GM19193 (cell line): ENCODE measurements around the gene ILRUN.
A peak's percentile ranks its signal among the peaks of the same experiment; 100 is the strongest.

ENCODE experiments used
- POLR2A ChIP-seq: IDR thresholded peaks from 4 replicates; pipeline ENCODE4 v1.6.1; 2011; ENCODE audit not compliant: insufficient read depth, insufficient read length; ENCODE audit errors: extremely low read depth

The ILRUN gene

DNA sequence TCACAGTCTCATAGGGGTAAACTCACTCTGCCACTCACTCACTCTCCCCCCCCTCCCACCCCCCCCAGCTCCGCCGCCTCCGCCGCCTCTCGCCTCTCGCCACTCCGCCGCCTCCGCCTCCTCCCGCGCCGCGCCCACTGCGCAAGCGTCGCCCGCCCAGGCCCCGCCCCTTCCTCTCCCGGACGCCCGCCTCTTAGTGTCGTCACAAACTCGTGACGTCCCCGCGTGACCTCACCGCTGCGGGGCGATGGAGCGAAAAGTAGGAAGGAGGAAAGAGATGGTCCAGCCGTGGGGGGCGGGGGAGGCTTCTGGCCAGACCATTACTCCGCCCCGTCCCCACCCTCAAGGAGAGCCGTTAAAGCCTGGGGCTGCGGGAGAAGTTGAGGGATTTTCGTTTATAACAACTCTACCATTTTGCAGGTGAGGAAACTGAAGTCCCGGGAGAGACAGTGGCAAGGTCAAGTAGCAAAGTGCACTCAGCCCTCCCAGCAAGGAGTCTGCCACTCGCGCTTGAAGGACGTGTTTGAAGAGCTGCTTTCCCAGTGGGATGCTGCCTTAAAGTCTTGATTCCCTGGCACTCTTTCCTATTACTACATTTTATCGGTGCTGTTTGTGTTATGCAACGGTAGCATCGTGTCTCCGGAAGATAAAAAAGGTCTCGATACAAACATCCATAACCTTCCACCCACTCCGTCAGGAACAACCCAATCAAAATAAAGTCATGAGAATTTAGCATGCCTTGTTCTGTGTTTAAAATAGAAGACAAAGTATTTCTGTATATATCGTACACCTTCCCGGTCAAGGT is at the start of gene ILRUN:
Gene ILRUN, minus strand, starts transcription at position 29 of the 805 bp plus-strand sequence. CDS start 164 bp downstream, outside the sequence.
- peak; percentile 56 for TF ChIP-seq POLR2A

DNA sequence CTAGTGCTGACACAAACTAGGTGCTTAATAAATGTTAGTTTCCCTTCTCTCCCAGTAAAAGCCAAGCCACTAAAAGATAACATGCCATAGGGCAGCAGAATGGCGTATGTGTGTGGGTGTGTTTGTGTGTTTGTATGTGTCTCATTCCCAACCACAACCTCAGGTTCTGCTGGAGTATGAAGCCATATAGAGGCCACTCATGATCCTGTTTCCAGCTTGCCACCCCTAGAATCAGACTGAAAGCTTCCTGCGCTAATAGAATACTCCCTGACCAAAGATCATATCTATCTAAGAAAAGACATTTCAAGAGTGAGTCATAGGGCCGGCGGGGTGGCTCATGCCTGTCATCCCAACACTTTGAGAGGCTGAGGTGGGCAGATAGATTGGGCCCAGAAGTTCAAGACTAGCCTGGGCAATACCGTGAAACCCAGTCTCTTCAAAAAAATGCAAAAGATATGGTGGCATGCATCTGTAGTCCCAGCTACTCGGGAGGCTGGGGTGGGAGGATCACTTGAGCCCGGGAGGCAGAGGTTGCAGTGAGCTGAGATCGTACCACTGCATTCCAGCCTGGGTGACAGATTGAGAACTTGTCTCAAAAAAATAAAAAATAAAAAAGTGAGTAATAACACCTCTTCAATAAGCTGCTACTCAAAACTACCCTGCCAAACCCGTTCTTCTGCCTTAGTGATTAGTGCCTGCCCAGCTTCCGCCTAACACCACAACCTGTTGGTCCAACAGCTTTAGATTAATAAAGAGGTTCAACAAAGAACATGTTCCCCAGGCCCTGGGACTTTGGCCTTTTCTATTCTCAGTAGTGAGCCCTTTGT is 48.9 kb upstream of the ILRUN start:
- no peak for TF ChIP-seq POLR2A

DNA sequence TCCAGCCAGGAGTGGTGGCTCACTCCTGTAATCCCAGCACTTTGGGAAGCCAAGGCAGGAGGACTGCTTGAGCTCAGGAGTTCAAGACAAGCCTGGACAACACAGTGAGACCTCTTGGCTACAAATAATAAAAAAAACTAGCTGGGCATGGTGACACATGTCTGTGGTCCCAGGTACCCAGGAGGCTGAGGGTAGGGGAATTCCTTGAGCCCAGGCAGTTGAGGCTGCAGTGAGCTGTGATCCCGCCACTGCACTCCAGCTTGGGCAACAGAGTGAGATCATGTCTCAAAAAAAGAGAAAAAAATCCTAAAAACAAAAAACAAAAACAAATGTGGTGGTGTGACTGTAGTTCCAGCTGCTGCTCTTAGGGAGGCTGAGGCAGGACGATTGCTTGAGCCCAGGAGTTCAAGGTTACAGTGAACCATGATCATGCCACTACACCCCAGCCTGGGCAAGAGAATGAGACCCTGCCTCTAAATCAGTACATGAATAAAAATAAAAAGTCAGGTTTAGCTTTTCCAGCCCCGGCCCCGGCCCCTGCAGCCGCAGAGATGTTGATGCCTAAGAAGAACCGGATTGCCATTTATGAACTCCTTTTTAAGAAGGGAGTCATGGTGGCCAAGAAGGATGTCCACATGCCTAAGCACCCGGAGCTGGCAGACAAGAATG is 47.2 kb upstream of the ILRUN start:
- no peak for TF ChIP-seq POLR2A

DNA sequence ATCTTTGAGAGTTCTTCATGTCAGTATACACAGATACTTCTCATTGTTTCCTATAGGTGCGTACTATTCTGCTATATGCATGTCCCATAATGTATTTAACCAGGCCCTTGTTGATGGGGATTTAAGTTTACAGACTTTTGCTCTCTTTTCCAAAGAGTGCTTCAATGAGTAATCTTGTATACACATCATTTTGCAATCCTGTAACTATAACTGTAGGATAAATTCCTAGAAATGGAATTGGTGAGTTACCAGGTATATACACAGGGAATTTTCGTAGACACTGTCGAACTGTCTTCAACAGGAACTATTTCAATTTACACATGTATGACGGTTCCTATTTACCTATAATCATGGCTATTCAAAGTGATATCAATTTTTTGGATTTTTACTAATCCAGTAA is 45.5 kb upstream of the ILRUN start:
- TF ChIP-seq POLR2A = no peak

DNA sequence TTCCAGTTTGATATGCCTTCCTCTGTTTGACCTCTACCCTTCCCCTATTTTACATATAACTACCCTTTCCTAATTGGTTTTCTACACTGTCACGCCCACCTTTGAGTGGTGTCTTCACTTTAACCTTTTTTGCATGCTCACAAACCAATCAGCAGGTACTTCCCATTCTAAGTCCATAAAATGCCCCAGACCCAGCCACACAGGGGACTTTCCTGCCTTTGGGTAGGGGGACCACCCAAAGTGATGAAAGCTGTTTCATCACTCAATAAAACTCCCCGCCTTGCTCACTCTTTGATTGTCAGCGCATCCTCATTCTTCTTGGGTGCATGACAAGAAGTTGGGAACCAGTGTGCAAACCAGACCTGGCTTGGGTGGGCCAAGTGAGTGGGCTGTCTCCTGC is 40.3 kb upstream of the ILRUN start:
- TF ChIP-seq POLR2A = no peak

DNA sequence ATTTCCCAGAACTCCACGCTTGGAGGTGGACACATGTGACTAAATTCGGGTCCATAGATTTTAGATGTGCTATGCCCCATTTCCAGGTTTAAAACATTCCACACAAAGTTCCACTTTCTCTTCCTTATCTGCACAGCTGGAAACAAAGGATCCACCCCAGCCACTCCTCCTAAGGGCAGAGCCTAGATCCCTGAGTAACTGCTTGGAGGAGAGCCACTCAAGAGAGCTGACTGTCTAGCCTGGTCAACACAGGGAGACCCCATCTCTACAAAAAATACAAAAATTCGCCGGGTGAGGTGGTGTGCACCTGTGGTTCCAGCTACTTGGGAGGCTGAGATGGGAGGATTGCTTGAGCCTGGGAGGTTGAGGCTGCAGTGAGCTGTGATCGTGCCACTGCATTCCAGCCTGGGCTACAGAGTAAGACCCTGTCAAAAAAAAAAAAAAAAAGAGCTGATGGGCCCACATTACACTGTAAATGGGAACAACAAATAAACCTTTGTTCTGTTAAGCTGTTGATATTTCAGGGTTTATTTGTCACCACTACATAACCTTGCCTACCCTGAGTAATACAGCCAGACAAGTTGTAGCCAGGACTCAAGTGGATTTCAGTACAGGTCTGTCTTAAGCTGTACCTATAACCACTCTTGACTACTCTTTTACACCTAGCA is 35.0 kb upstream of the ILRUN start:
- TF ChIP-seq POLR2A = no peak

DNA sequence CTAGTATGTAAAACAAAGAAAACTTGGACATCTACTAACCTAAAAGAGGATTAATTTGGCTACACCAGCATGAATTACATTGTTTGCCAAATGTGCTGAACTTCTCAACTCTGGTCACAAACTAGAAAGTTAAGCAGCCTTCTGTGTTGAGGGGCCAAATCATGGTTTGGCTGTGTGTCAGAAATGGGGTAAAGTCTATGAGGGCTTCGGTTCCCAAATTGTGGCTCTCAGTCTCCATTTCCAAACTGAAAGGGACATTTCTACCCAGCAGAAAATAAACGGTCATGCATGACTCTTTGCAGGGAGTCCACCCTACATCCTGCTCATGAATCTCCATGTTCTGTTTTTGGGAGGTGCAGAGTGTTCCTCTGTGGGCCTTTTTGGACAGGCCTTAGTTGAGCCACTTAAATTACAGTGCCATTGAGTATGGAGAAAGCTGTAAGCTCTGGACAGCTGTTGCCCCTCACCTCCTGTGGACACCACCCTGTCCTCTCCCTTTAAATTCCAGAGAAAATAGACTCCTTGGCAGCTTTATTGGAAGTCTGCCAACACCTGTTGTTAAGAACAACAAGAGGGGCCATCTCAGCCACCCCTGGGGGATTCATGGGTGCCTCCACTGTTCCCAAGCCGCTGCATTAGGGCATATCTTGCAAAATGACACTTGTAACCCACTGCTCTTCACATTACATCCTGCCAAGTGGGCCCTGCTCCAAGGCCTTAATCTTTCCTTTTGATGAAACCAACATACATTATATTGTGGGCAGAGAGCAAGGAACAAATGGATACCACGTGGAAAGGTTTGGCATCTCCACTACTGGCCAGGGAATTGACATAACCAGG is 33.3 kb upstream of the ILRUN start:
- no peak for TF ChIP-seq POLR2A

DNA sequence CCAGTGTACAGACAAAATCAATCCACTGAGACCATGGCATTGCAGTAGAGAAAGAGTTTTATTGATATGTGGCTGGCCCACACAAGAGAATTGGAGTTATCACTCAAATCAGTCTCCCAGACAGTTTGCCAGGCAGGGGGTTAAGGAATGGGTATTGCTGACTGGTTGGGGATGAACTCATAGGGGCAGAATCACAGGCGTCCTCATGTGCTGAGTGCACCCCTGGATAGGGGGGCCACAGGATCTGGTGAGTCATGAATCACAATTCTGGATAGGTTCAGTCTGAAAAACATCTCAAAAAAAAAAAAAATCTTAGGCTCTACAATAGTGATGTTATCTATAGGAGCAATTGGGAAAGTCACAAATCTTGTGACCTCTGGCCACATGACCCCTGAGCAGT is 29.5 kb upstream of the ILRUN start:
- TF ChIP-seq POLR2A = no peak

DNA sequence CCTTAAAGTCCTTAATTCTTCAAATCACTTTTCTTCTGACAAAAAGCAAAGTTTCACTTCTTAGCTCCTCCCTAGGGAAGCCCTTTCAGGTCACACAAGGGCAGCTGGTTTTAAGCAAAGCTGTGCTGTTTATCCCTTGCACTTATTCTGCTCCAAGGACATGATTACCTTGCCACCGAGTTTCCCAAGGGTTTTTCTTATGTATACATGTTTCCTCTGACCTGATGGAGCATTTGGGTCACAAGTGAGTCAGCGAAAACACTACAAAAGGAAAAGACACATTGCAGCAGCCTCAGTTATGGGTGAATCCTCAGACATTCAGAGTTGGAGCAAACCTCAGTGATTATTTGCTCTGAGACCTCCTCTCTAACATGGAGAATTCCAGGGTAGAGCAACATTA is 26.6 kb upstream of the ILRUN start:
- TF ChIP-seq POLR2A = no peak

DNA sequence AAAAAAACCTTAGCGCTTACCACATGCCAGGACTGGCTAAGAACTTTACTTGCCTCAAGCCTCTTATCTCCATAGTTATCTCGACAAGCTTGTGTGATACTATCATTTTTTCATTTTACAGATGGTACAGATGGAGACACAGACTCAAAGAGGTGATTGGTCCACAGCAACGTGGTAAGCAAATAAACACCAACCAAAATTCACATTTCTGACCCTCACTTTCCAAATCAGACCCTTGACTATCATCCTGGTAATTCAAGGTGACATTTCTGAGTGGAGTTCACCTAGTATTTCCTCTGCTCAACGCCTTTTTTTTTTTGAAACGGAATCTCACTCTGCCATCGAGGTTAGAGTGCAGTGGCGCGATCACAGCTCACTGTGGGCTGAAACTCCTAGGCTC is 25.9 kb upstream of the ILRUN start:
- no peak for TF ChIP-seq POLR2A

DNA sequence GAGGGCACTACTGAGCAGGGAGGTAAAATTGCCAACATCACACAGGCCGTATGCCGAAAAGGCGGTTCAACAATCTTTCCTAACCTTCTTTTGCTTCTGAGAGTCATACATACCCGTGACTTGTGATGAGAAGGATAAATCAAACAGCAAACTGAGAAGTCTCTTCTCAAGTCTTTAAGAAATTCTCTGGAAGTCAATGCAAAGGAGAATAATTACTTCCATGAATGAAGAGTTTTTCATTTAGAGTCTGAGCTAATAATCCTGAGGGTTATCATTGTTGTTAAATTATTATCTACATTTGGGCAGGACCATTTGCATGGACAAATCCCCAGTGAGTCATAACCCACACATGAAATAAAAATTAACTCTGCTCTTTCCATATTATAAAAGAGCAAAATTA is 22.4 kb upstream of the ILRUN start:
- no peak for TF ChIP-seq POLR2A

DNA sequence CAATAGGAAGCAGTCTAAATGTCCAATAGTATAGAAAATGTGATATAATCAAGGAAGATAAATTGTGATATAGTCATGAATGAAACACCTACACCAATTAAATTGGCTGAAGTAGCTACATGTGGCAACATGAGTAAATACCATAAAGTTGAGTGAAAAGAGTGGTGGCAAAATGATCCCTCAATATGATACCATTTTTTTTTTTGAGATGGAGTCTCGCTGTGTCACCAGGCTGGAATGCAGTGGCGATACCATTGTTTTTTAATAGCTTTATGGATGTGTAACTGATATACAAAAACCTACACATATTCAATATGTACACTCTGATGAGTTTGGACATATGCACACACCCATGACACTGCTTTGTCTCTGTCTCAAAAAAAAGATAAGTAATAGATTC is 20.9 kb upstream of the ILRUN start:
- no peak for TF ChIP-seq POLR2A

DNA sequence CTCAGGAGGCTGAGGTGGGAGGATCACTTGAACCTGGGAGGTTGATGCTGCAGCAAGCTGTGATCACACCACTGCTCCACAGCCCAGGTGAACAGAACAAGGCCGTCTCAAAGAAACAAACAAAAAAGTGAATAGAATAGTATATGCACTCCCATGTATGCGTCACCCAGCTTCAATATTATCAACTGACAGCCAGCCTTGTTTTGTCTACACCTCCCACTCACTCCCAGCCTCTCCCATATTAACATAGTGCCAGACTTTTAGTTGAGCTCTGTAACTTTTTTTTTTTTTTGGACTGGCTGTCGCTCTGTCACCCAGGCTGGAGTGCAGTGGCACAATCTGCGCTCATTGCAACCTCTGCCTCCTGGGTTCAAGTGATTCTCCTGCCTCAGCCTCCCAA is 18.1 kb upstream of the ILRUN start:
- no peak for TF ChIP-seq POLR2A

DNA sequence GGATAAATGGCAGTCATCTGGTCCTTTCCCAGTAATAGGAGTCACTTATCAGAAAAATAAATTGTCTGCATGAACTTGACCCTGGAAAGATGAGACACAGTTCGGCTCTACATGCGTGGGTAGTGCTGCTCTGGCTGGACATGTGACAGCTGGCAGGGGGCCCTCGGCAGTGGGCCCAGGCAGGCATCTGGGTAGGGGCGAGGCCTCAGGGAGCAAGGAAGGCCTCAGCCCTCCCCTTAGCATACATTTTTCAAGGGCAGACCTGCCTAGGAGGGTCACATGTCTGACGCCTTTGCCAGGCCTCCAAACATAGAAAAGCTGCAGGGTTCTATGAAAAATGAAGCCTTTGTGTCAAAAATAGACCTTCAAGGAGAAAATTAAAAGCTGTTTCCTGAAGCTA is 12.8 kb upstream of the ILRUN start:
- TF ChIP-seq POLR2A = no peak
